ENCODE results near the gene DDX24. TPM values are rescaled to one million over a fixed set of nuclear protein-coding genes. Genes with fewer than 3 reads are reported as not detected.

Gene DDX24
- total RNA-seq, 2 experiments from 2014 or later, result 81.5 to 172 TPM

- ChIA-PET CTCF (ENCODE audit: unreplicated experiment) (no interaction called here), POLR2A (no interaction called here)
- peaks cover 7% of the 10 kb centered on the region; the same call in 1 of the 2 replicates for H3K9me3 ChIP-seq (ENCODE audit: low read length)
- no peak for DNase-seq (ENCODE audit: low spot score)
- H2AFZ ChIP-seq (ENCODE audit: low read length), result no peak overlapping the region
- H3K79me2 ChIP-seq (ENCODE audit: insufficient read depth, low read depth, low read length), result peaks cover 39% of the 10 kb centered on the region
- no peak for TF ChIP-seq EZH2phosphoT487 (IDR thresholded peaks at IDR 0.05; ENCODE audit: borderline replicate concordance, low read depth, low read length)
- no peak for TF ChIP-seq CTCF (conservative IDR thresholded peaks at IDR 0.05; ENCODE audit: low read length)
- H3K4me2 ChIP-seq (ENCODE audit: low read length), result no peak overlapping the region
- H3K36me3 ChIP-seq (ENCODE audit: insufficient read depth, low read length), result peaks cover 52% of the 10 kb centered on the region
- H4K20me1 ChIP-seq (ENCODE audit: insufficient read depth, low read length), result no peaks in the 10 kb centered on the region
- intact Hi-C loops (cut with micrococcal nuclease; ENCODE audit: unreplicated experiment), result no loop called here
- no peak overlapping the region for H3K4me3 ChIP-seq (ENCODE audit: low read depth, low read length, poor library complexity, severe bottlenecking)
- BruUV-seq (replicated peaks), result no TSS peak
- H3K4me1 ChIP-seq (ENCODE audit: insufficient read depth, low read length, poor library complexity, severe bottlenecking), result no peaks in the 10 kb centered on the region
- H3K9me2 ChIP-seq (ENCODE audit: insufficient read depth, low read length), result no peaks in the 10 kb centered on the region
- no peak overlapping the region for H3K27ac ChIP-seq (ENCODE audit: low read depth, low read length, poor library complexity, severe bottlenecking)
Observed at GRCh38 chr14:94062344-94062940, 18.6 kb downstream of the DDX24 start.

- Histone ChIP-seq H3K4me3 (ENCODE audit: low read depth, low read length, poor library complexity, severe bottlenecking) (no peak overlapping the region), H2AFZ (ENCODE audit: low read length) (no peak overlapping the region), H3K79me2 (ENCODE audit: insufficient read depth, low read depth, low read length) (peaks cover 22% of the 10 kb centered on the region; the same call in 1 of the 2 replicates), H3K27ac (ENCODE audit: low read depth, low read length, poor library complexity, severe bottlenecking) (no peak overlapping the region), H3K4me1 (ENCODE audit: insufficient read depth, low read length, poor library complexity, severe bottlenecking) (no peaks in the 10 kb centered on the region), H3K9me3 (ENCODE audit: low read length) (no peaks in the 10 kb centered on the region), H3K36me3 (ENCODE audit: insufficient read depth, low read length) (peaks cover 76% of the 10 kb centered on the region), H3K9me2 (ENCODE audit: insufficient read depth, low read length) (no peaks in the 10 kb centered on the region), H3K4me2 (ENCODE audit: low read length) (no peak overlapping the region), H4K20me1 (ENCODE audit: insufficient read depth, low read length) (no peaks in the 10 kb centered on the region)
- no peak for DNase-seq (ENCODE audit: low spot score)
- TF ChIP-seq CTCF (conservative IDR thresholded peaks at IDR 0.05; ENCODE audit: low read length) (no peak), EZH2phosphoT487 (IDR thresholded peaks at IDR 0.05; ENCODE audit: borderline replicate concordance, low read depth, low read length) (no peak)
- CTCF ChIA-PET (ENCODE audit: unreplicated experiment), result interaction anchor here (1.3 kb wide), 1 partner anchor 21 kb away, joined by 3 read pairs; the partner anchor contains the start of genes DDX24 and IFI27L1
- intact Hi-C loops (cut with micrococcal nuclease; ENCODE audit: unreplicated experiment), result no loop called here
- no TSS peak for BruUV-seq (replicated peaks)
- POLR2A ChIA-PET, result no interaction called here
Observed at GRCh38 chr14:94059998-94060397, 21.0 kb downstream of the DDX24 start.

GRCh38 chr14:94058674-94059138, 22.3 kb downstream of the DDX24 start:
- no peak overlapping the region for H3K4me3 ChIP-seq (ENCODE audit: low read depth, low read length, poor library complexity, severe bottlenecking)
- no peaks in the 10 kb centered on the region for H3K9me2 ChIP-seq (ENCODE audit: insufficient read depth, low read length)
- ChIA-PET POLR2A (interaction anchor here (1.3 kb wide), 1 partner anchor 40 kb away, joined by 3 read pairs; no protein-coding TSS in a partner anchor), CTCF (ENCODE audit: unreplicated experiment) (interaction anchor here (0.6 to 1.3 kb wide), 2 partner anchors 23 to 1569 kb away, joined by 3 to 4 read pairs; partner anchors contain the start of genes DDX24 and IFI27L1)
- intact Hi-C loops (cut with micrococcal nuclease; ENCODE audit: unreplicated experiment), result no loop called here
- no TSS peak for BruUV-seq (replicated peaks)
- DNase-seq (ENCODE audit: low spot score), result no peak
- peaks cover 10% of the 10 kb centered on the region; the same call in 1 of the 2 replicates for H3K79me2 ChIP-seq (ENCODE audit: insufficient read depth, low read depth, low read length)
- no peaks in the 10 kb centered on the region for H4K20me1 ChIP-seq (ENCODE audit: insufficient read depth, low read length)
- H3K27ac ChIP-seq (ENCODE audit: low read depth, low read length, poor library complexity, severe bottlenecking), result no peak overlapping the region
- peaks cover 89% of the 10 kb centered on the region for H3K36me3 ChIP-seq (ENCODE audit: insufficient read depth, low read length)
- no peak overlapping the region for H2AFZ ChIP-seq (ENCODE audit: low read length)
- TF ChIP-seq CTCF (conservative IDR thresholded peaks at IDR 0.05; ENCODE audit: low read length), result no peak
- no peak for TF ChIP-seq EZH2phosphoT487 (IDR thresholded peaks at IDR 0.05; ENCODE audit: borderline replicate concordance, low read depth, low read length)
- no peaks in the 10 kb centered on the region for H3K9me3 ChIP-seq (ENCODE audit: low read length)
- H3K4me1 ChIP-seq (ENCODE audit: insufficient read depth, low read length, poor library complexity, severe bottlenecking), result no peaks in the 10 kb centered on the region
- H3K4me2 ChIP-seq (ENCODE audit: low read length), result no peak overlapping the region

Data from OCI-LY7 (cell line).